HCT116 (cell line): ENCODE measurements around the gene CMTM6. TPM values are rescaled to one million over a fixed set of nuclear protein-coding genes. Genes with fewer than 3 reads are reported as not detected.

ENCODE experiments used
- ATAC-seq: fragments of 200-7000 bp; cut with Tn5 transposase; 2 replicates; pipeline ENCODE4 v1.9.1; 2020; ENCODE audit warnings: mild to moderate bottlenecking, moderate library complexity
- BruUV-seq: library from RNA; stranded (reverse); fragments of 400-500 nt; replicated peaks from 2 replicates; lab custom pipeline; 2021; lab: Mats Ljungman, UMichigan
- CTCF ChIA-PET: fragments of 300-600 bp; sonication (Branson Sonifier 250); formaldehyde crosslinking; loops from one replicate; lab custom pipeline; 2021; ENCODE audit warnings: antibody characterized with exemption; lab: Charles Lee
- POLR2A ChIA-PET: fragments of 300-600, 350-600 bp; sonication (Branson Sonifier 250); formaldehyde crosslinking; loops from one replicate; lab custom pipeline; 2021; ENCODE audit warnings: antibody characterized with exemption; lab: Charles Lee
- RAD21 ChIA-PET, 2 experiments: fragments of 300-600 bp; sonication (Branson Sonifier 250); formaldehyde crosslinking; loops; one replicate each; lab custom pipeline; 2023; ENCODE audit warnings: low total read pairs in 2 of 2; ENCODE audit not compliant: uncharacterized antibody in 2 of 2, unreplicated experiment in 2 of 2, low non-redundant PET in 1 of 2; lab: Charles Lee
- DNase-seq: peaks from one replicate; pipeline ENCODE4 v3.0.0-alpha.2; 2010; ENCODE audit warnings: low read depth, low spot score
- H2AFZ ChIP-seq: fragments of 200-600 bp; shearing (Covaris generic), sonication (generic); 2 replicates; pipeline ENCODE4 v1.6.1; 2017; ENCODE audit warnings: low read depth, mixed run types, mixed read lengths, antibody characterized with exemption, low read length; ENCODE audit not compliant: poor library complexity, severe bottlenecking
- H3K27ac ChIP-seq: 2 replicates; pipeline ENCODE4 v1.5.1; 2012; ENCODE audit warnings: low read depth, low read length
- H3K27me3 ChIP-seq: fragments of 200-600 bp; sonication (generic); 2 replicates; pipeline ENCODE4 v1.6.1; 2016; ENCODE audit warnings: mixed run types, low read length, mixed read lengths; ENCODE audit not compliant: insufficient read depth
- H3K36me3 ChIP-seq, 2 experiments: fragments of 200-500 bp in 1 of 2; fragments of 200-600 bp in 1 of 2; sonication (Bioruptor generic) in 1 of 2; sonication (generic) in 1 of 2; 2 replicates each; pipeline versions ENCODE4 v1.5.1 to v1.6.1; 2014 to 2016; ENCODE audit warnings: low read length in 2 of 2, inconsistent platforms in 1 of 2, mixed read lengths in 1 of 2, mixed run types in 1 of 2; ENCODE audit not compliant: insufficient read depth in 2 of 2, control insufficient read depth in 1 of 2
- H3K4me1 ChIP-seq, 2 experiments: fragments of 200-600 bp in 1 of 2; sonication (generic) in 1 of 2; 2 replicates each; pipeline versions ENCODE4 v1.5.1 to v1.6.1; 2012 to 2017; ENCODE audit warnings: low read length in 2 of 2, inconsistent platforms in 1 of 2, mild to moderate bottlenecking in 1 of 2, mixed read lengths in 1 of 2, mixed run types in 1 of 2, moderate library complexity in 1 of 2; ENCODE audit not compliant: insufficient read depth in 2 of 2, control insufficient read depth in 1 of 2
- H3K4me2 ChIP-seq: fragments of 200-600 bp; sonication (generic); 2 replicates; pipeline ENCODE4 v1.6.1; 2017; ENCODE audit warnings: mixed run types, low read length, mixed read lengths
- H3K4me3 ChIP-seq, 2 experiments: fragments of 200-600 bp in 1 of 2; sonication (generic) in 1 of 2; replicated peaks in 1 of 2; 2 replicates each; pipeline ENCODE4 v1.5.1; 2011 to 2016; ENCODE audit warnings: low read length in 2 of 2, control low read depth in 1 of 2, low read depth in 1 of 2, mild to moderate bottlenecking in 1 of 2, mixed read lengths in 1 of 2, mixed run types in 1 of 2
- H3K79me2 ChIP-seq: fragments of 200-600 bp; sonication (generic); 2 replicates; pipeline ENCODE4 v1.6.1; 2017; ENCODE audit warnings: mild to moderate bottlenecking, mixed run types, low read length, moderate library complexity, mixed read lengths; ENCODE audit not compliant: insufficient read depth
- H3K9ac ChIP-seq: fragments of 200-600 bp; sonication (generic); 2 replicates; pipeline ENCODE4 v1.6.1; 2016; ENCODE audit warnings: low read length, mixed read lengths
- H3K9me2 ChIP-seq: fragments of 200-600 bp; sonication (generic), shearing (Covaris generic); 2 replicates; pipeline ENCODE4 v1.6.1; 2017; ENCODE audit warnings: mixed run types, mild to moderate bottlenecking, moderate library complexity; ENCODE audit not compliant: insufficient read depth
- H3K9me3 ChIP-seq, 2 experiments: fragments of 200-500 bp in 1 of 2; fragments of 200-600 bp in 1 of 2; sonication (Bioruptor generic) in 1 of 2; sonication (generic) in 1 of 2; 2 replicates each; pipeline ENCODE4 v1.6.1; 2014 to 2017; ENCODE audit warnings: low read length in 2 of 2, mixed read lengths in 2 of 2, inconsistent platforms in 1 of 2, low read depth in 1 of 2, mild to moderate bottlenecking in 1 of 2, mixed run types in 1 of 2, moderate library complexity in 1 of 2; ENCODE audit not compliant: control insufficient read depth in 1 of 2, insufficient read depth in 1 of 2
- H4K20me1 ChIP-seq: fragments of 200-600 bp; sonication (generic), shearing (Covaris generic); 2 replicates; pipeline ENCODE4 v1.6.1; 2017; ENCODE audit warnings: mixed run types, mild to moderate bottlenecking, moderate library complexity; ENCODE audit not compliant: insufficient read depth
- ATF3 ChIP-seq: IDR thresholded peaks from 2 replicates; pipeline ENCODE4 v1.6.1; 2012
- EGR1 ChIP-seq: IDR thresholded peaks from 2 replicates; pipeline ENCODE4 v1.6.1; 2012; ENCODE audit warnings: low read depth
- POLR2A ChIP-seq: IDR thresholded peaks from 2 replicates; pipeline ENCODE4 v1.7.0; 2011; ENCODE audit warnings: borderline replicate concordance; ENCODE audit not compliant: insufficient read depth, insufficient read length; ENCODE audit errors: extremely low read depth
- REST ChIP-seq: IDR thresholded peaks from 2 replicates; pipeline ENCODE4 v1.6.1; 2012; ENCODE audit warnings: low read depth
- ZFX ChIP-seq: fragments of 450-650 bp; IDR thresholded peaks from 2 replicates; pipeline ENCODE4 v1.6.1; 2017
- ZNF274 ChIP-seq: fragments of 200-500 bp; sonication (Bioruptor generic); IDR thresholded peaks from 2 replicates; pipeline ENCODE4 v1.6.1; 2014; ENCODE audit warnings: mild to moderate bottlenecking, low read depth, low read length, inconsistent platforms
- intact Hi-C: fragments of 100-400 bp; cut with micrococcal nuclease; formaldehyde crosslinking; loops from 2 replicates; pipeline ENCODE4 v1.10.0; 2022
- total RNA-seq: library from RNA; stranded (reverse); gene quantifications from one replicate; pipeline ENCODE4 v1.2.1, GENCODE V29; 2021; ENCODE audit not compliant: unreplicated experiment

CMTM6 gene
- total RNA-seq, 1 experiment from 2014 or later, result 41.1 TPM

- Histone ChIP-seq H4K20me1 (no peaks in the 10 kb centered on the region), H3K27ac (no peak overlapping the region), H3K9me3 (no peaks in the 10 kb centered on the region), H3K9ac (no peak overlapping the region), H3K9me2 (no peaks in the 10 kb centered on the region), H3K27me3 (no peaks in the 10 kb centered on the region), H3K4me1 (peaks cover 0 to 57% of the 10 kb centered on the region in 2 experiments; a peak in 2 of 4 replicates), H3K4me3 (no peak overlapping the region), H2AFZ (no peak overlapping the region), H3K79me2 (peaks cover 98% of the 10 kb centered on the region), H3K36me3 (no peaks in the 10 kb centered on the region; a peak in 1 of 4 replicates), H3K4me2 (no peak overlapping the region)
- RAD21 ChIA-PET, result no interaction called here
- DNase-seq (no peak), ATAC-seq (no peak)
- no TSS peak for BruUV-seq
- TF ChIP-seq POLR2A (no peak), ATF3 (no peak), REST (no peak), EGR1 (no peak), ZFX (no peak), ZNF274 (no peak)
- CTCF ChIA-PET, result no interaction called here
- POLR2A ChIA-PET, result interaction anchor here (0.8 kb wide), 1 partner anchor 12 kb away, joined by 3 read pairs; no protein-coding TSS in a partner anchor
- intact Hi-C loops, result no loop called here
These were observed 66.5 kb downstream of the CMTM6 start for GRCh38 chr3:32435911-32436815.
